ENCODE results near the gene NME7.
"Not testable (repeated sequence)": the region's sequence is repeated elsewhere in the genome, so short reads cannot be mapped to it uniquely, and the experiment has no call there.

Gene NME7

GRCh38 chr1:169305948-169306347 lies 61.6 kb downstream of the NME7 start:
- no peak for DNase-seq

DNA sequence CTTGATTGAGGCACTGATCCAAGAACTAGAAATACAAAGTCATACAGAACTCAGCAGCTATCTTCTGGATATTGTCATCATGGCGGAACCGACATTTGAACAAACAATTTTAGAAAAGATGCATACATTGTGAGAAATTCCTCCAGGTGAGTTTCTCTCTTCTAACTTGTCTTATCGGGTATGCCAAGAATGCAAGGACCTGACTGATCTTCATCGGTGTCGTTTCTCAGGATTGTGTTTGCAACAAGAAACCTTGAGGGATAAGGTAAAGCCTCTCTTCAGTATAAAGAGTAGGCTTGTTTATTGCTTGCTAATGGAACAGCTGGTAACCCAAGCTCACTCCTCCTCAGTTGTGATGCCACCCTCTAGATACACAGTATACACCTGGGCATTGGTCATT lies 62.2 kb downstream of the NME7 start:
- DNase-seq = no peak

- DNase-seq = no peak
Observed at GRCh38 chr1:169300854-169301253, 66.7 kb downstream of the NME7 start.

- DNase-seq = no peak
Observed at GRCh38 chr1:169298441-169298840, 69.2 kb downstream of the NME7 start.

DNA sequence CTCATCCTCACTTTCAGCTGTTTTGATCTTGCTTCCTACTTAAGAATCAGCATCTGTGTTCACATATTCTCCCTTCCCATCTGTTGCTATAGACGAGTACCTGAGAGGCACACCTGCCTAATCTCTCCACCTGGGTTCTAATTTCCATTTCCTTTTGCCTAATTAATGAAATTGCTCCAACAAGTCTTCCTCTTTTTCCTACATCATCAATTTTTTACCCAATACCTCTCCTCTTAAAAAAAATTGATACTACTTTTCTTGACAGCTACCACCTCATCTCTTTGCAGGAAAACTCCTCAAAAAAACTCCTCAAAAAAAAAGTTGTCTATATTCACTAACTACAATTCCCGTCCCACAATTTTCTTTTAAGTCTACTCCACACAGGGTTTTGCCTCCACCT lies 71.8 kb downstream of the NME7 start:
- no peak for DNase-seq

- no peak for DNase-seq
Observed at GRCh38 chr1:169295425-169295824, 72.2 kb downstream of the NME7 start.

- DNase-seq = no peak
Observed at GRCh38 chr1:169289016-169289415, 78.6 kb downstream of the NME7 start.

GRCh38 chr1:169288011-169288414 lies 79.6 kb downstream of the NME7 start:
- no peak for DNase-seq

DNA sequence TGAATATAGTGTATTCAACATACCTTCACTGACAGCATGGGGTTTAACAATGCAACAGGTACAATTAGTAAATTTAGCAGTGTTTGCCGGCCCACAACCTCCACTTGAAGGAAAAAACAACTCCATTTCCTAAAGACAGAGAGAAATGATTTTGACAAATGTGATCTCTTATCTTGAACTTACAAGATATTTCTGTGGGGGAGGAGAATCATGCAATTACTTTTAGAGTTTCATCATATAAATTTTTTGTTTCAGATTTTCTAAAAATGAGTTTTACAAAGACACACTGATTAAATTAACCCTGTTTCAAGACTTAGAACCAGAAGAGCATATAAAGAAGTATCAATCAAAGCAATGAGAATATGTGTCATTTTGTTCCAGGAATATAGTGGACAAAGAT lies 80.3 kb downstream of the NME7 start:
- no peak for DNase-seq

GRCh38 chr1:169281562-169281961 lies 86.0 kb downstream of the NME7 start:
- not testable (repeated sequence) for DNase-seq

DNA sequence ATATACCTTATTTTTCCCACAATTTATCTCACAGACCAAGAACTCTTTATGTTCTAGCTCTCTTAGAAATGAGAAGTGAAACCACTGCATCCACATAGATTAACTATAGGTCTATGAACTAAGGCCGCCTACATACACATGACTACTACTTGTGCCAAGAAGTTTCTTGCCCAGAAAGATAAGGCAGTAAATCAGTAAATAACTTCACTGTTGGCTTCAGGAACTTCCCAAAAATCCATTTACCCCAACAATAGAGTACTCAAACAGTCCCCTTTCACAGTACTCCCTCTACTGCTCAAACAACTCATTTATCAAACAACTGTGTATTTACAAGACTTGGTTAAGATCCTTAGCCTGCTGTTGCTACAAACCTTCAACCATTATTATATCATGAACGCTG lies 96.5 kb downstream of the NME7 start:
- DNase-seq = peak in 1 of 51 donors; percentile 1

GRCh38 chr1:169266133-169266532 lies 101.5 kb downstream of the NME7 start:
- no peak for DNase-seq

DNA sequence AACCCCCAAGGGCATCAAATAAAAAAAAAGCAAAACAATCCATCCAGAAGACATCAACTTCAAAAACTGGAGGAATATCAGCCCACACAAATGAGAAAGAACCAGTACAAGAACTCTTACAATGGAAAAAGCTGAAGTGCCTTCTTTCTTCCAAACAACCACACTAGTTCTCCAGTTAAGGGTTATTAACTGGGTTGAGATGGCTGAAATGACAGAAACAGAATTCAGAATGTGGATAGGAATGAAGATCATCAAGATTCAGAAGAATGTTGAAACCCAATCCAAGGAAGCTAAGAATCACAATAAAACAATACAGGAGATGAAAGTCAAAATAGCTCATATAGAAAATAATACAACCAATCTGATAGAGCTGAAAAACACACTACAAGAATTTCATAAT lies 104.5 kb downstream of the NME7 start:
- no peak for DNase-seq

DNA sequence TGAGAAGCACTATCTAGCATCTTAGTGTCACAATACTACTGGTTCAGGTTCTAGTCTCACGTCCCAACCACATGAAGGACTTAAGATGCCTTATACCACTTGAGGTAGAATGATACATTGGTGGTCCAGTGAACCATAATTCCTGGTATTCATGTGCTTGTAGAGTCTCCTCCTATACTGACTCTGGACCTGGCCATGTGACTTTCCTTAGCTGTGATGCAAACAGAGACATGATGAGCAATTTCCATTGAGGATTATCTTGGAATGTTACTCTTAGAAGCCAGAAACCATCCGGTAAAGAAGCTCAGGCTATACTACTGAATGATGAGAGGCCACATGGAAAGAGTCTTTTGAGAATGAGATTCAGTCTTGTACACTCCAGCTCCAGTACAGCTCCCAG lies 105.7 kb downstream of the NME7 start:
- no peak for DNase-seq

GRCh38 chr1:169260478-169261151 lies 107.0 kb downstream of the NME7 start:
- no peak for DNase-seq

DNA sequence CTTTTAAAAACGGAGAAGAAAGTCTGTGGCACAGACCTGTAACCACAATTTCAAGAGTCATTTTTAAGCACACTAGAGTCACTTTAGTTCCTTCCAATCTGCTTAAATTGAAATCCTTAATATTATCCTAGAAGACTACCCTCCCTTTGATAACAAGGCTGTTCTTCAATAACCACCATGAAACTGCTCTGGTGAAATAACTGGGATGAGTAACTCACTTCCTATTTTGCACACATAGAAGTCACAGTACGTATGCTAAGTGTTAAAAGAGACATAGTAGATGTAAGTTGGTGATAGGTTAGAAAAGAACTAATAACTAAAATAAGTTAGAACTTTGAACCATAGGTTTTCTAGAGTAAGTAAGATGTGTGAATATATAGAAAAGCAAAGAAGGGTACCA lies 107.8 kb downstream of the NME7 start:
- no peak for DNase-seq

DNA sequence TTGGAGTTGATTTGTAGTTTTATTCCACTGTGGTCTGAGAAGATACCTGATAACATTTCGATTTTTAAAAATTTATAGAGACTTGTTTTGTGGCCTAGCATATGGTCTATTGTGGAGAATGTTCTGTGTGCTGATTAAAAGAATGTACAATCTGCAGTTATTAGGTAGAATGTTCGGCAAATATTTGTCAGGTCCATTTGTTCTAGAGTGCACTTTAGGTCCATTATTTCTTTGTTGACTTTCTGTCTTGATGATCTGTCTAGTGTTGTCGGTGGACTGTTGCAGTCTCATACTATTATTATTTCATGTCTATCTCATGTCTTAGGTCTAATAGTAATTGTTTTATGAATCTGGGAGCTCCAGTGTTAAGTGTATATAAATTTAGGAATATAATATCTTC lies 116.8 kb downstream of the NME7 start:
- DNase-seq = no peak

DNA sequence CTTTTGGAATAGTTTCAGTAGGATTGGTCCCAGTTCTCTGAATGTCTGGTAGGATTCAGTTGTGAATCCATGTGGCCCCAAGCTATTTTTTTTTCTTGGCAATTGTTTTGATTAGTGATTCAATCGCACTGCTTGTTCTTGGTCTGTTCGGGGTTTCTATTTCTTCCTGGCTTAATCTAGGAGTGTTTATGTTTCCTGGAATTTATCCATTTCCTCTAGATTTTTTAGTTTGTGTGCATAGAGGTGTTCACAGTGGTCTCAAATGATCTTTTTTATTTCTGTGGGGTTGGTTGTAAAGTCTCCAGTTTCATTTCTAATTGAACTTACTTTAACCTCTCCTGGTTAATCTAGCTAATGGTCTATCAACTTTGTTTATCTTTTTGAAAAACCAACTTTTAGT lies 117.6 kb downstream of the NME7 start:
- no peak for DNase-seq

GRCh38 chr1:169249611-169250010 lies 118.0 kb downstream of the NME7 start:
- DNase-seq = no peak

DNA sequence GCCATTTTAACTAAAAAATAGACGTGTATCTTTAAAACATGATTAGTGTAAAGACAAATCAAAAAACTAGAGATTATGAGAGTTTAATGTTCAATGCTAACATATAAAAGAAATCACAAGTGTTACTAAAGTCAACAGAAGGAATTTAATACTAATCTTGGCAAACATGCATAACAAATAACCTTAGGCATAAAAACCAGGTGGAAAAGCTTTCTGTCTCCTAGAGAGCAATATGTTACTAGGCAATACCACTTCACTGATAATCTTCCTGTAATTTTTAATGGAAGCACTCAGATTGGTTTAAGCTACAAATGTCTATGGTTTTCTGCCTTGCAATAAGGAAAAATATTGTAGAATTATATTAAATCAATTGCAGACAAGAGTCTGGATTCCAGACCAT lies 121.9 kb downstream of the NME7 start:
- no peak for DNase-seq

DNA sequence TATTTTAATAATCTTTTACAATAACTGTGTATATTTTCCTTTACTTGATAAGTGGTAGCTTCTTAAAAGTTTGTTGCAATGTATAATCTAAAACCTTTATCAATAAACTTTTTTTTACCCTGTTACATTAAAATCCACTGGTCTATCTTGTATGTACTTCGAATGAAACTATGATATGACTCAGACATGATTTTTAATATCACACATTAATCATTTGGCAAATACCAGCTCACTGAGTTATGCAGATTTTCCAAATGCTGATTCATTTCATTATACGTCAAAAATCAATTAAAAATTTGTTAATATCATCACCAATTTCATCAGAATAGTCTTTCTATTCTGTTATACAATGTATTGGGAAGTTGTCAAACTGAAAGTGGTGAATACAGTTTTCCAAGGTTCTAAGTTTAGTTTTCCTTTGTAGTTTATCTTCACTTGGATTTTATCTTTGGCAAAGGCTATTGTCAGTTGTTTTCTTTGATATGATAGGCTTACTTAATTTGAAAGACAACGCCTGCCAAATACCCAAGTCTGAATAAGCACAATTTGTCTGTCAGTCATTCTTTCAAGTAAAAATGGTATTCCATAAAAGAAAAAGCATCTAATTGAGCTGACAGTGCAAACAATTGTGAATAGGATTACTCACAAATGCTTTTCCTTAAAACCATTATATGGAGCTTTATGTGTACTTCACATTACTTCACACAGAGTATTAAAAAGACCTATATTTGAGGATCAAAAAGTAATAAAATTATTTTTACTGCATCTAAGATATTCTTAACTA lies 127.0 kb downstream of the NME7 start:
- no peak for DNase-seq

GRCh38 chr1:169236880-169237279 lies 130.7 kb downstream of the NME7 start:
- DNase-seq = peak in 1 of 51 donors; percentile 2

- peak in 1 of 51 donors; percentile 0 for DNase-seq
Observed at GRCh38 chr1:169236143-169236542, 131.5 kb downstream of the NME7 start.
